Glomerular endothelial cell (primary cell): ENCODE results near the gene RSPO3. TPM values are rescaled to one million over a fixed set of nuclear protein-coding genes. Genes with fewer than 3 reads are reported as not detected.

Source experiments
- DNase-seq: peaks from one replicate; pipeline ENCODE4 v3.0.0-alpha.2; 2011; ENCODE audit warnings: low read depth, low spot score; ENCODE audit errors: extremely low read depth
- total RNA-seq: library from RNA; depleted of rRNA; stranded (reverse); fragments of >200 nt; gene quantifications from 2 replicates; pipeline ENCODE4 v1.2.3, GENCODE V29; 2015

The RSPO3 gene
- total RNA-seq, 1 donor from 2014 or later, result 1.8 TPM

DNA sequence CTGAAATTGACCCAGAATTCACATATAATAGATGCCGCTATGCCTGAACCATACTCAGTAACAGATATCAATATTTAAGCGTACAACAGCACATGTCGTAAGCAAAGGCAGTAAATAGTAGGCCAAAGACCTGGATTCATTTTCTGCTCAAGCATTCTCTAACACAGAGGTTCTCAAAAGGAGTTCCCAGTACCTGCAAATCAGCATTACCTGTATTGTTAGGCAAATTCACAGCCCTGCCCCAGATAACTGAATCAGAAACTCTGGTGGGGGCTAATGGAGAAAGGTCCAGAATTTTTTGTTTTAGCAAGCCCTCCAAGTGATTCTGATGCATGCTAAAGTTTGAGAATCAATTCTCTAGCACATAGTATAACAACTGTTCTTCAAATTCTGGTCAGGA lies 36.0 kb downstream of the RSPO3 start:
- DNase-seq, result no peak

GRCh38 chr6:127160484-127160883 lies 42.0 kb downstream of the RSPO3 start:
- DNase-seq, result no peak

GRCh38 chr6:127162836-127163235 lies 44.4 kb downstream of the RSPO3 start:
- DNase-seq, result no peak

GRCh38 chr6:127164036-127164435 lies 45.6 kb downstream of the RSPO3 start:
- no peak for DNase-seq

- no peak for DNase-seq
Measured at GRCh38 chr6:127164565-127164964, 46.1 kb downstream of the RSPO3 start.

- no peak for DNase-seq
Measured at GRCh38 chr6:127173156-127173940, 54.9 kb downstream of the RSPO3 start.

DNA sequence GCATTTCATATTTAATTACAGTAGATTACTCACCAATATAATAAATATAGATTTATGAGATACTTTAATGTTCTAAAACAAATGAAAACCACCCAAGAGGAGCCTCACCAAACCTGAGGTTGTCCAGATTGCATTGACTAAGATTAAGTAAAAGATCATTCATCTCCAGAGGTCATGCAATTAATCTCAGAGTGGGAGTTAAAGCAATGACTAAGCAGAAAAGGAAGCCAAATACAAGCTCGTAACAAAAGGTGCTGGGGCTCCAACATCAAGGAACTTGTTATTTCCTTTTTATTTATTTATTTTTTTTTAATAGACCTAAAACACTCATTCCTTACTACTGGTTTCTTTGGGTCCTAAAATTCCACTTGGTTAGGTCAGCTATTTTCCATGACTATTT lies 57.7 kb downstream of the RSPO3 start:
- DNase-seq, result no peak

- no peak for DNase-seq
Measured at GRCh38 chr6:127177030-127177922, 58.8 kb downstream of the RSPO3 start.

- no peak for DNase-seq
Measured at GRCh38 chr6:127177923-127178231, 59.4 kb downstream of the RSPO3 start.

GRCh38 chr6:127178746-127179145 lies 60.3 kb downstream of the RSPO3 start:
- DNase-seq, result no peak

DNA sequence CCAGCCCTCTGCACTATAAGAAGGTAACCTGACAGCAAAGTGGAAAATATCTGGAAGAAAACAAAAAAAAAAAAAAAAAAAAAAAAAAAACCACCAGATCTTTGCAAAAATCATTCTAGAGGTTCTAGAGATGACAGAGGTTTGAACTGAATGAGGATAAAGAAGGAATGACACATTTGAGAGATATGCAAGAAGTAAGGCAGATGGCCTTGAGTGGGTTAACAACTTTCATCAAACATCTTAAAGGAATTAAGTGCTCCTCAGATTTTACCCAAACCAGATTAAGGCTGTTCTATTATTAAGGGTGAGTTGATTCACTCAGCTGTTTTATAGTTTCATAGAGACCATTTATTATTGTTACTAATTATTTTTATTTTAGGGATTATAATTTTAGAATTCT lies 62.0 kb downstream of the RSPO3 start:
- no peak for DNase-seq

DNA sequence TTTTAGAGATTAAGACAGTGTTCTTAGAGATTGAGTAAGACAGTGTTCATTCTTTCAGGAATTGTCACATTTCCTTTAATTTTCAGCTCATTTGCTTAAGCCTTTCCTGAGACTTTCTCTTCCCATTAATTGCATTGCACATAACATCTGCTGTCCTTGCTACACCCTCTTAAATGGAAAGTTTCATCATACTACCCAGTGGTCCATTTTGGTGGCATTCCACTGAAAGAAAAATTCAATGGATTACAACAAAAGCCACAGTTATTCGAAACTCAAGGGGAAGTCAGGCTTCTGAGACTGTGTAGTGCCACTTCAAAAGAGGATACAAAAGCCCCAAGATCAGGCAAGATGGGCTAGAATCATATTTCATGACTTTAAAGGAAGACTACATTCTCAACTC lies 64.0 kb downstream of the RSPO3 start:
- DNase-seq, result no peak

DNA sequence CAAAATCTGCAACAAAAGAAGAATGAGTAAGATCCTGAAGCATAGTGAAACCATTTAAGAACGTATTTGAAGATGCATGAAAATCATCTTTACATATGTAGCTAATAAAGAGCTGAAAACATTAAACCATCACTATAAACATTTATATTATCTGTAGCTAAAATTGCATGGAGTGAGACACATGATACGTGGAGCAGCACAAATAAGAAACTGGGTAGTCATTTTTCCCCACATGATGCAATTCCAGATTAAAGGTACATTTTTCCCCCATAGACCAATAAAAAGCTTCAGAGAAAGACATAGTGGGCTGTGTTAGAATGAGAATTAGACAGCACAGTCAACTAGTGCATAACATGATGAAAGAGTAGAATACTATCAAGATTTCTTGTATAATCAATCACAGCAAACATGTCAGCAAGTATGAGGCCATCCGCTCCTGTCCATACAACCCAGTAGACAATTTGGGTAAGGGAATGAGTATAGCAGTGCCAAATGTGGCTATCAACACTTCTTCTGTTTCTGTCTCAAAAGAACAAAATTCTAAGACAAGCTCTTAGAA lies 67.0 kb downstream of the RSPO3 start:
- DNase-seq, result no peak

- DNase-seq, result no peak
Measured at GRCh38 chr6:127186889-127187288, 68.4 kb downstream of the RSPO3 start.

DNA sequence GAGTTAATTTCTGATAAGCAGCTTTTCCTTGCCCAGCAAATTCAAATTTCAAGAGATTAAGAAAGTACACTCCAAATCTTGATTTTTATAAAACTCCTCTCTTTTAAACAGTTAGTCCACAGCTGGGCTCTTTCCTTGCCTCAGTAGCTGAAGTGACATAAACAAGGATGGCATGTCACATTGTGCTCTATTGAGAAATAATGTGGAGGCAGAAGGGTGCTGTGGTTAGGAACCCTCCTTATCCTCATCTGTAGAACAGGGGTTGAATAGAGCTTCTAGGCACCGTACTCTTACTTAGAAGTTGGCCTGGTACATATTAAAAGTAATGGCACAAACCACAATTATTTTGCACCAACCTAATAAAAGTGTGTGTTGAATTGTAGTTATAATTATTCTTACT lies 70.3 kb downstream of the RSPO3 start:
- no peak for DNase-seq

GRCh38 chr6:127190552-127190951 lies 72.1 kb downstream of the RSPO3 start:
- DNase-seq, result no peak

- DNase-seq, result no peak
Measured at GRCh38 chr6:127191716-127192115, 73.2 kb downstream of the RSPO3 start.

DNA sequence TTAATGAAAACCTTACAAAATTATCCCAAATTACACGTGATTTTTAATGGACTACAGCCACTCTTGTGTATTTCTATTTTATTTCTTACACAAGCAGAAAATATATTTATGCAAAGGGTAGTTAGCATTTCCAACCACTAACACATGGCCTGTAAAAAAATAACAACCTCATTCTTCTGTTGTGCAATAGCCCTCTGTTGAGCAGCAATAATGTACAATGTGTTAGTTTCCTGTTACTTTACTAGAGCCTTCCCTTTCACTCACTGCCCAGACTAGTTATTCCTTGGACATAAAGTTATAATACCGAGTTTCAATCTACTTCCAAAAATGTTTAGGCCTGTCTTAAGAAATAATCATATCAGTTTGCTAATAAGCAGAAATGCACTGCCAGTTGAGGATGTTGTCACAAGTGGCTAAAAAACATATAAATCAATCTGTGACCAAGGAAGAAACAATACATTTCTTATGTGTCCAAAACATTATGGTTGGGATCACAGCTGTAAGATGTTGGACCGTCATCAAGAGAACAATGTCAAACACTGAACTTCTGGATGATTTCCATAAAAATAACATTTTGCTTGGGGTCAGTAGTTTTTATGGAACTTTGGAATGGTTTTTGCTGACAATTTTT lies 74.6 kb downstream of the RSPO3 start:
- DNase-seq, result no peak

GRCh38 chr6:127195833-127196232 lies 77.4 kb downstream of the RSPO3 start:
- DNase-seq, result no peak

GRCh38 chr6:127198549-127198948 lies 80.1 kb downstream of the RSPO3 start:
- no peak for DNase-seq

DNA sequence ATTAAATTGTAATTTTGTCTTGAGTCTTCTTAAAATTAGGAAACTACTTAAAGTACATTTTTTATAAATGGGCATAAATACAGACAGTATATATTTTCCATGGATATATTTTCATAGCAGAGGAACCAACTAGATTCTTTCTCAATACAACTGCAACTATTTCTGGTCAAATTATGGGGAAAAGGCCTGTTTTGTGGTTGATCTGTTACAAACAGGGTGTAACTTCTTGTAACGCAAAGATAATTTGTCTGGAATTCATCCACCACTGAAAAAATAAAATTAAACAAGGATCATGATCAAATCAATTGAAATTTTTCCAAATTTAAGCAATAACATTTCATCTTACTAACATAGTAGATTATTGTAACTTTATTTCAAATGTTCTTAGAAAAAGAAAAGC lies 81.0 kb downstream of the RSPO3 start:
- DNase-seq, result no peak
